K562 (cell line): ENCODE measurements around the gene UBE2U. TPM values are rescaled to one million over a fixed set of nuclear protein-coding genes. Genes with fewer than 3 reads are reported as not detected.

Source experiments
- ATAC-seq: fragments of 200-7000 bp; cut with Tn5 transposase; 3 replicates; pipeline ENCODE4 v1.9.1; 2020; ENCODE audit warnings: moderate library complexity
- BruUV-seq: library from RNA; stranded (reverse); fragments of 400-500 nt; replicated peaks from 2 replicates; lab custom pipeline; 2021; lab: Mats Ljungman, UMichigan
- CTCF ChIA-PET: fragments of 300-600 bp; formaldehyde crosslinking; extraction: SDS; loops from one replicate; lab custom pipeline; 2021; ENCODE audit warnings: low intra/inter-chr PET ratio; lab: Yijun Ruan, JAX
- POLR2A ChIA-PET: fragments of 300-600, 350-650 bp; sonication (Branson Sonifier 250); formaldehyde crosslinking; extraction: SDS; loops from one replicate; lab custom pipeline; 2021; ENCODE audit warnings: antibody characterized with exemption, inconsistent platforms; lab: Yijun Ruan, JAX
- DNase-seq, 4 experiments: peaks; one replicate each; pipeline versions ENCODE4 v3.0.0 to v3.0.0-alpha.2; 2011 to 2018; ENCODE audit warnings: low spot score in 3 of 4, mixed read lengths in 3 of 4; ENCODE audit errors: extremely low read depth in 1 of 4
- FAIRE-seq: peaks from 2 replicates; lab custom pipeline; 2011; peaks lifted over from hg19 to GRCh38; lab: Jason Lieb, UNC
- H2AFZ ChIP-seq: 2 replicates; pipeline ENCODE4 v1.6.0; 2011; ENCODE audit warnings: low read depth, low read length, control low read depth, inconsistent platforms
- H3K27ac ChIP-seq: fragments of 200-600 bp; 3 replicates; pipeline ENCODE4 v1.8.0; 2011; ENCODE audit warnings: low read depth, mild to moderate bottlenecking, control low read depth, inconsistent platforms, low read length, moderate library complexity, mixed read lengths; ENCODE audit errors: extremely low read depth
- H3K27me3 ChIP-seq, 2 experiments: fragments of 300-600 bp in 1 of 2; 2 replicates in 1 of 2; 3 replicates in 1 of 2; pipeline versions ENCODE4 v1.6.0 to v1.8.0; 2011; ENCODE audit warnings: inconsistent platforms in 2 of 2, low read length in 2 of 2, mild to moderate bottlenecking in 1 of 2, mixed read lengths in 1 of 2, moderate library complexity in 1 of 2; ENCODE audit not compliant: control insufficient read depth in 2 of 2, insufficient read depth in 2 of 2
- H3K36me3 ChIP-seq: fragments of 300-600 bp; 3 replicates; pipeline ENCODE4 v1.8.0; 2011; ENCODE audit warnings: mild to moderate bottlenecking, low read length, inconsistent platforms; ENCODE audit not compliant: control insufficient read depth, insufficient read depth
- H3K4me1 ChIP-seq, 2 experiments: fragments of 200-600 bp in 1 of 2; replicated peaks in 1 of 2; 2 replicates in 1 of 2; 3 replicates in 1 of 2; pipeline versions ENCODE4 v1.5.1 to v1.8.0; 2011; ENCODE audit warnings: inconsistent platforms in 2 of 2, low read length in 2 of 2, mild to moderate bottlenecking in 1 of 2, mixed read lengths in 1 of 2, moderate library complexity in 1 of 2; ENCODE audit not compliant: control insufficient read depth in 2 of 2, insufficient read depth in 2 of 2
- H3K4me2 ChIP-seq: 2 replicates; pipeline ENCODE4 v1.6.1; 2011; ENCODE audit warnings: low read length, control low read depth, inconsistent platforms, mixed read lengths; ENCODE audit not compliant: insufficient read depth
- H3K4me3 ChIP-seq: fragments of 200-600 bp; sonication (generic), shearing (Covaris generic); 2 replicates; pipeline ENCODE4 v1.5.1; 2016; ENCODE audit warnings: control low read depth, inconsistent platforms
- H3K79me2 ChIP-seq: fragments of 200-600 bp; 3 replicates; pipeline ENCODE4 v1.8.0; 2011; ENCODE audit warnings: low read length, inconsistent platforms; ENCODE audit not compliant: control insufficient read depth, insufficient read depth
- H3K9ac ChIP-seq, 2 experiments: 2 replicates each; pipeline versions ENCODE4 v1.6.0 to v1.6.1; 2011; ENCODE audit warnings: low read depth in 2 of 2, low read length in 2 of 2, control low read depth in 1 of 2, inconsistent platforms in 1 of 2, mild to moderate bottlenecking in 1 of 2, mixed read lengths in 1 of 2; ENCODE audit not compliant: insufficient read depth in 1 of 2
- H3K9me1 ChIP-seq: one replicate; pipeline ENCODE4 v1.6.0; 2011; ENCODE audit warnings: inconsistent platforms, mild to moderate bottlenecking, low read length, moderate library complexity; ENCODE audit not compliant: control insufficient read depth, insufficient read depth
- H3K9me3 ChIP-seq: replicated peaks from 2 replicates; pipeline ENCODE4 v1.5.1; 2011; ENCODE audit warnings: low read depth, low read length, inconsistent platforms; ENCODE audit not compliant: control insufficient read depth, insufficient read depth
- H4K20me1 ChIP-seq: replicated peaks from 2 replicates; pipeline ENCODE4 v1.6.1; 2011; ENCODE audit warnings: low read length, inconsistent platforms, mixed read lengths; ENCODE audit not compliant: control insufficient read depth, insufficient read depth
- CEBPB ChIP-seq: fragments of 450-650 bp; IDR thresholded peaks from 2 replicates; pipeline ENCODE4 v1.6.1; 2016; ENCODE audit warnings: missing genetic modification characterization, missing compliant biosample characterization
- CHD4 ChIP-seq: fragments of 200-600 bp; sonication (generic); IDR thresholded peaks from 3 replicates; pipeline ENCODE4 v1.6.1; 2012; ENCODE audit warnings: low read depth, mild to moderate bottlenecking, mixed read lengths, low read length, inconsistent platforms; ENCODE audit not compliant: insufficient read depth, insufficient replicate concordance, poor library complexity, severe bottlenecking
- EGR1 ChIP-seq: fragments of 450-650 bp; conservative IDR thresholded peaks from 2 replicates; pipeline ENCODE4 v1.6.1; 2017; ENCODE audit warnings: mild to moderate bottlenecking
- FOXA1 ChIP-seq: fragments of 450-650 bp; IDR thresholded peaks from 2 replicates; pipeline ENCODE4 v1.6.1; 2016; ENCODE audit warnings: mild to moderate bottlenecking, borderline replicate concordance
- IRF1 ChIP-seq: sonication (generic); formaldehyde crosslinking; IDR thresholded peaks from 2 replicates; pipeline ENCODE4 v1.8.0; 2022; ENCODE audit warnings: missing genetic modification reagents, mild to moderate bottlenecking, borderline replicate concordance
- KLF6 ChIP-seq: fragments of 250-450 bp; sonication (Bioruptor Pico); IDR thresholded peaks from 2 replicates; pipeline ENCODE4 v1.4.0; 2020; ENCODE audit warnings: mild to moderate bottlenecking, moderate library complexity, borderline replicate concordance
- OTX1 ChIP-seq: fragments of 450-650 bp; formaldehyde crosslinking; IDR thresholded peaks from 2 replicates; pipeline ENCODE4 v1.4.0; 2022; ENCODE audit warnings: mild to moderate bottlenecking
- RFX1 ChIP-seq: fragments of 450-650 bp; IDR thresholded peaks from 2 replicates; pipeline ENCODE4 v1.6.1; 2016; ENCODE audit warnings: mild to moderate bottlenecking, moderate library complexity
- SMARCE1 ChIP-seq: fragments of 450-650 bp; IDR thresholded peaks from 2 replicates; pipeline ENCODE4 v1.7.1; 2016; ENCODE audit warnings: mild to moderate bottlenecking
- YY1 ChIP-seq, 3 experiments: IDR thresholded peaks; 2 replicates each; pipeline ENCODE4 v1.6.1; 2011; ENCODE audit warnings: low read length in 2 of 3, mild to moderate bottlenecking in 2 of 3, moderate library complexity in 2 of 3, borderline replicate concordance in 1 of 3, control low read depth in 1 of 3, low read depth in 1 of 3; ENCODE audit not compliant: insufficient read depth in 3 of 3, insufficient replicate concordance in 2 of 3, control insufficient read depth in 1 of 3, insufficient read length in 1 of 3; ENCODE audit errors: extremely low read depth in 1 of 3
- ZNF584 ChIP-seq: fragments of 200-800 bp; sonication (Bioruptor generic); IDR thresholded peaks from 2 replicates; pipeline ENCODE4 v1.6.1; 2016; ENCODE audit warnings: low read depth, mild to moderate bottlenecking, missing genetic modification characterization, missing compliant biosample characterization
- ZSCAN32 ChIP-seq: fragments of 450-650 bp; formaldehyde crosslinking; IDR thresholded peaks from 2 replicates; pipeline ENCODE4 v1.4.0; 2020; ENCODE audit warnings: mild to moderate bottlenecking, moderate library complexity
- WGBS: fragments of 100-300 bp; shearing (Covaris generic); methylation state at CpG from one replicate; pipeline ENCODE4 v1.1.6; 2016; ENCODE audit warnings: low coverage, mixed read lengths; ENCODE audit not compliant: insufficient coverage; ENCODE audit errors: missing lambda C conversion rate; 5-methylcytosine and 5-hydroxymethylcytosine counted together
- in situ Hi-C: fragments of 300-500 bp; cut with MboI; formaldehyde crosslinking; loops from 4 replicates; pipeline ENCODE4 v1.15.0; 2018; ENCODE audit warnings: inconsistent platforms, mixed read lengths
- intact Hi-C: fragments of 100-400 bp; cut with micrococcal nuclease; formaldehyde crosslinking; loops from 2 replicates; pipeline ENCODE4 v1.14.2; 2022
- polyA plus RNA-seq, 8 experiments: library from polyadenylated mRNA; depleted of rRNA in 4 of 8; stranded (reverse) in 5 of 8; unstranded in 3 of 8; fragments of >200 nt; fragmentation: Nextera tagmentation in 2 of 8; fragmentation: Illumina TruSeq in 1 of 8; extraction: Ambion mirVana in 2 of 8; extraction: Trizol in 1 of 8; gene quantifications; 2 replicates each; pipeline versions ENCODE4 v1.2.1 to v1.2.3, GENCODE V29; 2011 to 2014; ENCODE audit warnings: inconsistent platforms in 1 of 8, missing spikeins in 1 of 8
- total RNA-seq, 7 experiments: library from RNA; depleted of rRNA in 6 of 7; stranded (reverse); fragments of >200 nt in 6 of 7; fragmentation: Illumina TruSeq in 2 of 7; extraction: Trizol in 2 of 7; gene quantifications; 2 replicates each; pipeline versions ENCODE4 v1.2.1 to v1.2.3, GENCODE V29; 2011 to 2021; ENCODE audit warnings: low replicate concordance in 1 of 7

Gene UBE2U
- total and polyA plus RNA-seq, 9 of the 15 experiments (the other 6 are each of a cell fraction or from before 2014, with no cell fraction given): not detected

- no TSS peak for BruUV-seq
- Histone ChIP-seq H3K4me1 (no peaks in the 10 kb centered on the region), H3K9me1 (no peaks in the 10 kb centered on the region), H3K27ac (no peak overlapping the region), H2AFZ (no peak overlapping the region), H3K36me3 (no peaks in the 10 kb centered on the region)
- no peak for FAIRE-seq
- WGBS: 0% methylated on average over 3 of the region's 3 CpGs
- POLR2A ChIA-PET: interaction anchor here (0.6 to 0.7 kb wide), 2 partner anchors 40 to 691 kb away, joined by 3 read pairs; no protein-coding TSS in a partner anchor
- no peak for TF ChIP-seq EGR1
- no peak for TF ChIP-seq YY1 (IDR thresholded peaks at IDR 0.05; ENCODE audit: borderline replicate concordance in 1 of 3, control insufficient read depth in 1 of 3, extremely low read depth in 1 of 3, insufficient read depth in 3 of 3, insufficient read length in 1 of 3, insufficient replicate concordance in 2 of 3, low read depth in 1 of 3, low read length in 2 of 3)
- no peak for TF ChIP-seq CHD4
- TF ChIP-seq KLF6: no peak
- no peak for TF ChIP-seq FOXA1
- TF ChIP-seq RFX1: no peak
- no peak for TF ChIP-seq OTX1 (CRISPR knock-in tag)
- TF ChIP-seq ZNF584 (CRISPR knock-in tag): no peak
- TF ChIP-seq CEBPB: no peak
- TF ChIP-seq IRF1: no peak
- no peak for TF ChIP-seq ZSCAN32 (CRISPR knock-in tag)
- no peak for TF ChIP-seq SMARCE1
- TF ChIP-seq, all 486 proteins: peak for 0
- in situ Hi-C loops: loop anchor here (10.0 to 25.0 kb wide), 2 partner anchors 411 to 774 kb away; no protein-coding TSS in a partner anchor
- intact Hi-C loops: no loop called here
- CTCF ChIA-PET: no interaction called here
- ATAC-seq (no peak), DNase-seq (no peak)
- H3K27me3 ChIP-seq: no peaks in the 10 kb centered on the region; a peak in 1 of 5 replicates
- no peak overlapping the region for H3K4me3 ChIP-seq
- H3K79me2 ChIP-seq: no peaks in the 10 kb centered on the region
- no peak overlapping the region for H3K4me2 ChIP-seq
- H3K9ac ChIP-seq: no peak overlapping the region
- no peaks in the 10 kb centered on the region for H3K9me3 ChIP-seq
- H4K20me1 ChIP-seq: no peaks in the 10 kb centered on the region
Observed at GRCh38 chr1:64263335-64263734, 59.9 kb downstream of the UBE2U start.
